Vagina (tissue), 2 donors: ENCODE results near the gene APBB2. TPM values are rescaled to one million over a fixed set of nuclear protein-coding genes. Genes with fewer than 3 reads are reported as not detected.

Experiments used
- DNase-seq, 2 donors: peaks; one replicate each; pipeline ENCODE4 v3.0.0-alpha.2; 2017; ENCODE audit errors: extremely low spot score in 2 of 2
- H3K27ac ChIP-seq: fragments of 200-600 bp; sonication (generic); one replicate; pipeline ENCODE4 v1.5.1; 2019
- H3K27me3 ChIP-seq: fragments of 200-600 bp; sonication (generic); one replicate; pipeline ENCODE4 v1.5.1; 2019
- H3K36me3 ChIP-seq, 2 donors: fragments of 200-600 bp; sonication (generic); one replicate each; pipeline ENCODE4 v1.5.1; 2017 to 2019
- H3K4me1 ChIP-seq: fragments of 200-600 bp; sonication (generic); one replicate; pipeline ENCODE4 v1.5.1; 2019
- H3K4me3 ChIP-seq, 2 donors: fragments of 200-600 bp; sonication (generic); 1 replicate in 1 of 2; 2 replicates in 1 of 2; pipeline ENCODE4 v1.5.1; 2016 to 2019
- H3K9me3 ChIP-seq: fragments of 200-600 bp; sonication (generic); one replicate; pipeline ENCODE4 v1.5.1; 2019
- CTCF ChIP-seq, 3 experiments: fragments of 450-650 bp in 2 of 3; fragments of 200-600 bp in 1 of 3; sonication (generic) in 1 of 3; IDR thresholded peaks; one replicate each; pipeline ENCODE4 v1.5.1; 2017 to 2019; ENCODE audit warnings: antibody characterized with exemption in 3 of 3, mild to moderate bottlenecking in 2 of 3, moderate library complexity in 2 of 3
- POLR2A ChIP-seq, 2 donors: fragments of 450-650 bp; IDR thresholded peaks; one replicate each; pipeline ENCODE4 v1.6.1; 2017; ENCODE audit warnings: antibody characterized with exemption in 2 of 2, mild to moderate bottlenecking in 2 of 2, moderate library complexity in 2 of 2
- POLR2AphosphoS5 ChIP-seq, 2 donors: sonication (generic); formaldehyde crosslinking; IDR thresholded peaks; one replicate each; pipeline ENCODE4 v1.9.0; 2017; ENCODE audit warnings: antibody characterized with exemption in 2 of 2, mild to moderate bottlenecking in 2 of 2, low read depth in 1 of 2; ENCODE audit not compliant: insufficient read depth in 1 of 2
- intact Hi-C: fragments of 100-400 bp; cut with DNase I; formaldehyde crosslinking; loops from one replicate; pipeline ENCODE4 v1.15.1; 2023
- total RNA-seq: library from RNA; depleted of rRNA; stranded (reverse); fragments of >200 nt; gene quantifications from one replicate; pipeline ENCODE4 v1.2.3, GENCODE V29; 2016

APBB2 gene
- total RNA-seq, 1 donor from 2014 or later, result 68.8 TPM

- Histone ChIP-seq H3K4me3 (no peak overlapping the region), H3K27me3 (no peaks in the 10 kb centered on the region), H3K4me1 (peaks cover 17% of the 10 kb centered on the region), H3K27ac (no peak overlapping the region), H3K36me3 (no peaks in the 10 kb centered on the region), H3K9me3 (no peaks in the 10 kb centered on the region)
- TF ChIP-seq CTCF (IDR thresholded peaks at IDR 0.05) (no peak), POLR2AphosphoS5 (IDR thresholded peaks at IDR 0.05; ENCODE audit: insufficient read depth in 1 of 2, low read depth in 1 of 2) (peak in 1 of 2 donors; percentile 45)
- intact Hi-C loops, result no loop called here
- DNase-seq, result no peak
Observed at GRCh38 chr4:40937140-40937725, 277.1 kb downstream of the APBB2 start.

DNA sequence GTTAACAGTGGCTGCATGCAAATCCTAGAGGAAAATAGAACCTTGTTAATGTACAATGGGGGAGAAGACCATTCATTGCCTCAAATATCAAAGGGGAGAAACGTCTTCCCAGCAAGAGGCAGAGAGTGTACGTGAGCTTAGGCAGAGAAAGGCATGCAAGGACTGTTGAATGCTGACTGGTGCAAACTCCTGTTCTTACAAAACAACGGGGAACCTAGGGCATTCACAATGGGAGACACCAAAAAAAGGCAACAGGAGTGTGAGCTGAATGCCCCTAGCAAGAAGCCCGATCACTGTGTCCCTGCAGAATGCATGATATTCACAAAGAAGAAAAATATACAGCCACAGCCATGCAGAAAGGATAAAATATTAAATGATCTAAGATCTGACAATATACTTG, 279.7 kb downstream of the APBB2 start:
- Histone ChIP-seq H3K4me3 (no peak overlapping the region), H3K27me3 (no peaks in the 10 kb centered on the region), H3K27ac (no peak overlapping the region), H3K36me3 (no peaks in the 10 kb centered on the region), H3K4me1 (no peaks in the 10 kb centered on the region), H3K9me3 (no peaks in the 10 kb centered on the region)
- DNase-seq, result no peak
- intact Hi-C loops, result no loop called here
- TF ChIP-seq POLR2AphosphoS5 (IDR thresholded peaks at IDR 0.05; ENCODE audit: insufficient read depth in 1 of 2, low read depth in 1 of 2), result no peak
- TF ChIP-seq CTCF (IDR thresholded peaks at IDR 0.05), result no peak
- TF ChIP-seq POLR2A (IDR thresholded peaks at IDR 0.05), result no peak

DNA sequence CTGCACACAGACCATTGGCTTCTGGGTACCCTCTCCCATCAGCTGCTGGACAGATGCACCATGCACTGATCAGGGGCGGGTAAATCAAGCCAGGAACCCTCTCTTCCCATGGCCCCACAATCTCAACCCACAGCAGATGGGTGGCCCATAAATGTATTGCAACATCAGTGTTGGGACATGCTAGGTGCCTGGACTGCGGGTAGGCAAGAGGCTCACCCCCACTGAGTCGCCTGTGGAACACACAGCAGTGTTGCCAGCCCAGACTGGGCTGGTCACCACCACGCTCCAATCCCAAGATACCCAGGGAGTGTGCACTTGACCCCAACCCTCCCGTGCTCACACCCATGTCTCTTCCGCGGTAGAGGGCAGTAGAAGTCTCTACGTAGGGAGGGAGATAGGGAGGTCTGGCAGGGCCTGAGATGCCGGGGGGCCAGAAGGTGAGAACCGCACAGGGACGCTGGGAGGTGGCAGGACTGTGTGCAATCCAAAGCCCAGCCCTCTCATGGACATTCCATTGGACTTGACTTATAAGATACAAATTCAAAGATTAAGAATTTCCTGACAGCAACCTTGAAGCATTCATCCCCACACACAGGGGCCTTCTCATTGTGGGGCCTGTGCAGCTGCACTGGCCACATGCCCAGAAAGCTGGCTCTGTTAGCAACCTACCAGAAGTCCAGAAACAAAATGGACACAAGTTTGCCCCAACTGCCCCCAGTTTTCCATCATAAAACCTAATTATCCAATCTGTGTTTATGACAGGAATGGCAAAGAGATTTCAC, 280.9 kb downstream of the APBB2 start:
- intact Hi-C loops, result no loop called here
- no peak overlapping the region for H3K27ac ChIP-seq
- no peaks in the 10 kb centered on the region for H3K4me1 ChIP-seq
- no peak for DNase-seq
- H3K9me3 ChIP-seq, result no peaks in the 10 kb centered on the region
- TF ChIP-seq POLR2AphosphoS5 (IDR thresholded peaks at IDR 0.05; ENCODE audit: insufficient read depth in 1 of 2, low read depth in 1 of 2), result no peak
- TF ChIP-seq POLR2A (IDR thresholded peaks at IDR 0.05), result no peak
- no peak for TF ChIP-seq CTCF (IDR thresholded peaks at IDR 0.05)
- H3K4me3 ChIP-seq, result no peak overlapping the region
- no peaks in the 10 kb centered on the region for H3K27me3 ChIP-seq
- H3K36me3 ChIP-seq, result no peaks in the 10 kb centered on the region

- no peaks in the 10 kb centered on the region for H3K36me3 ChIP-seq
- intact Hi-C loops, result no loop called here
- no peaks in the 10 kb centered on the region for H3K4me1 ChIP-seq
- no peak overlapping the region for H3K4me3 ChIP-seq
- no peaks in the 10 kb centered on the region for H3K27me3 ChIP-seq
- H3K9me3 ChIP-seq, result no peaks in the 10 kb centered on the region
- no peak for TF ChIP-seq POLR2A (IDR thresholded peaks at IDR 0.05)
- no peak for TF ChIP-seq POLR2AphosphoS5 (IDR thresholded peaks at IDR 0.05; ENCODE audit: insufficient read depth in 1 of 2, low read depth in 1 of 2)
- TF ChIP-seq CTCF (IDR thresholded peaks at IDR 0.05), result no peak
- no peak for DNase-seq
- H3K27ac ChIP-seq, result no peak overlapping the region
Observed at GRCh38 chr4:40931841-40932240, 282.5 kb downstream of the APBB2 start.

DNA sequence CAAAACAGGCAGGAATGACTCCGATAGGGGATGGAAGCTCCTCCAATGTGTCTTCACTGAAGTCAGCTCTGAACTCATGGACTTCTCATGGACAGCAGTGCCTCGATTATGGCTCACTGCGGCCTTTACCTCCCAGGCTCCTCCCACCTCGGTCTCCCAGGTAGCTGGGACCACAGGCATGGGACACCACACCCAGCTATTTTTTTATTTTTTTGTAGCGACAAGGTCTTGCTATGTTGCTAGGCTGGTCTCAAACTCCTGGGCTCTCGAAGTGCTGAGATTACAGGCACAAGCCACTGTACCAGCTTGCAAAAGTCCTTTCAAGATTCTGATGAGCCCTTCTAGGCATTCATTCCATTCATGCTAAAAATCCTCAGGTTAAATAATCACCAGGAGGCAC, 283.1 kb downstream of the APBB2 start:
- no peaks in the 10 kb centered on the region for H3K9me3 ChIP-seq
- no peaks in the 10 kb centered on the region for H3K27me3 ChIP-seq
- no peak for TF ChIP-seq CTCF (IDR thresholded peaks at IDR 0.05)
- TF ChIP-seq POLR2A (IDR thresholded peaks at IDR 0.05), result no peak
- no peak for TF ChIP-seq POLR2AphosphoS5 (IDR thresholded peaks at IDR 0.05; ENCODE audit: insufficient read depth in 1 of 2, low read depth in 1 of 2)
- H3K4me3 ChIP-seq, result no peak overlapping the region
- intact Hi-C loops, result no loop called here
- H3K27ac ChIP-seq, result no peak overlapping the region
- DNase-seq, result no peak
- H3K4me1 ChIP-seq, result no peaks in the 10 kb centered on the region
- no peaks in the 10 kb centered on the region for H3K36me3 ChIP-seq
